GM12872 (cell line): ENCODE data around the gene NBEA.

Experiments used
- CTCF ChIP-seq: IDR thresholded peaks from 3 replicates; pipeline ENCODE4 v1.5.1; 2011; ENCODE audit warnings: low read depth, mild to moderate bottlenecking, low read length, moderate library complexity; ENCODE audit not compliant: insufficient read depth

The NBEA gene

GRCh38 chr13:35046587-35046986 lies 104.5 kb downstream of the NBEA start:
- TF ChIP-seq CTCF = no peak

- no peak for TF ChIP-seq CTCF
Measured at GRCh38 chr13:35055705-35056104, 113.6 kb downstream of the NBEA start.

GRCh38 chr13:35057858-35058257 lies 115.8 kb downstream of the NBEA start:
- no peak for TF ChIP-seq CTCF

- no peak for TF ChIP-seq CTCF
Measured at GRCh38 chr13:35086667-35087066, 144.6 kb downstream of the NBEA start.

GRCh38 chr13:35092251-35092650 lies 150.2 kb downstream of the NBEA start:
- TF ChIP-seq CTCF = no peak

GRCh38 chr13:35092751-35093150 lies 150.7 kb downstream of the NBEA start:
- no peak for TF ChIP-seq CTCF

- TF ChIP-seq CTCF = no peak
Measured at GRCh38 chr13:35093356-35093755, 151.3 kb downstream of the NBEA start.

GRCh38 chr13:35107535-35107934 lies 165.5 kb downstream of the NBEA start:
- TF ChIP-seq CTCF = no peak
